CD4-positive, alpha-beta T cell (primary cell): ENCODE measurements around the gene DOK3. TPM values are rescaled to one million over a fixed set of nuclear protein-coding genes. Genes with fewer than 3 reads are reported as not detected.

ENCODE experiments used
- ATAC-seq: fragments of 200-7000 bp; cut with Tn5 transposase; one replicate; pipeline ENCODE4 v1.10.0; 2022; ENCODE audit warnings: mild to moderate bottlenecking; ENCODE audit not compliant: poor library complexity
- CTCF ChIA-PET: fragments of 350-600 bp; sonication (Branson Sonifier 250); formaldehyde crosslinking; loops from one replicate; lab custom pipeline; 2021; ENCODE audit warnings: antibody characterized with exemption, inconsistent platforms; lab: Charles Lee
- POLR2A ChIA-PET: fragments of 350-600 bp; sonication (Branson Sonifier 250); formaldehyde crosslinking; loops from one replicate; lab custom pipeline; 2021; ENCODE audit warnings: antibody characterized with exemption, inconsistent platforms; lab: Charles Lee
- DNase-seq, 14 experiments: peaks; one replicate each; pipeline ENCODE4 v3.0.0-alpha.2; 2013 to 2020; ENCODE audit warnings: mixed read lengths in 2 of 14
- H3K27ac ChIP-seq, 2 donors: one replicate each; pipeline versions ENCODE4 v1.5.1 to v1.7.0; 2013; ENCODE audit warnings: low read length in 2 of 2, low read depth in 1 of 2, mild to moderate bottlenecking in 1 of 2
- H3K27me3 ChIP-seq, 2 experiments: 1 replicate in 1 of 2; 2 replicates in 1 of 2; pipeline versions ENCODE4 v1.6.1 to v1.7.0; 2013; ENCODE audit warnings: low read length in 2 of 2, control low read depth in 1 of 2, mild to moderate bottlenecking in 1 of 2, moderate library complexity in 1 of 2; ENCODE audit not compliant: insufficient read depth in 2 of 2, control insufficient read depth in 1 of 2
- H3K36me3 ChIP-seq: one replicate; pipeline ENCODE4 v1.6.1; 2013; ENCODE audit warnings: low read length, control low read depth; ENCODE audit not compliant: insufficient read depth
- H3K4me1 ChIP-seq: one replicate; pipeline ENCODE4 v1.6.1; 2013; ENCODE audit warnings: low read length, control low read depth; ENCODE audit not compliant: insufficient read depth
- H3K4me3 ChIP-seq: one replicate; pipeline ENCODE4 v1.5.1; 2013; ENCODE audit warnings: mild to moderate bottlenecking, low read length, moderate library complexity
- H3K9me3 ChIP-seq, 2 experiments: 1 replicate in 1 of 2; 2 replicates in 1 of 2; pipeline versions ENCODE4 v1.6.1 to v1.7.0; 2013; ENCODE audit warnings: low read length in 2 of 2, mild to moderate bottlenecking in 2 of 2, control low read depth in 1 of 2, moderate library complexity in 1 of 2; ENCODE audit not compliant: control insufficient read depth in 1 of 2, insufficient read depth in 1 of 2
- H3K27ac Mint-ChIP-seq: one replicate; pipeline ENCODE4 v1.8.0; 2020; ENCODE audit warnings: mixed read lengths
- H3K27me3 Mint-ChIP-seq: one replicate; pipeline ENCODE4 v1.8.0; 2021; ENCODE audit warnings: mixed read lengths
- H3K36me3 Mint-ChIP-seq: one replicate; pipeline ENCODE4 v1.8.0; 2021; ENCODE audit warnings: low read depth, mixed read lengths
- H3K4me1 Mint-ChIP-seq: one replicate; pipeline ENCODE4 v1.8.0; 2021; ENCODE audit warnings: low read depth, mixed read lengths
- H3K4me3 Mint-ChIP-seq: one replicate; pipeline ENCODE4 v1.8.0; 2020; ENCODE audit warnings: mild to moderate bottlenecking, mixed read lengths
- H3K9me3 Mint-ChIP-seq: one replicate; pipeline ENCODE4 v1.8.0; 2020; ENCODE audit warnings: mixed read lengths
- intact Hi-C, 2 experiments: fragments of 100-400 bp; cut with DNase I in 1 of 2; cut with micrococcal nuclease in 1 of 2; formaldehyde crosslinking; loops; one replicate each; pipeline versions ENCODE4 v1.15.1 to v1.9.0; 2023 to 2025; cut with DNase I, micrococcal nuclease
- total RNA-seq, 174 experiments: library from RNA in 2 of 174; stranded (reverse) in 2 of 174; gene quantifications; one replicate each; pipeline ENCODE4 v1.2.3 and lab custom pipeline; 2021 to 2026
- TF ChIP-seq, protein P1 (sequence below): fragments of 200-600 bp; IDR thresholded peaks from one replicate; pipeline ENCODE4 v1.8.0; 2022; ENCODE audit warnings: antibody characterized with exemption, mild to moderate bottlenecking

DOK3 gene
- total RNA-seq, 2 experiments from 2014 or later, result 1.3 to 1.4 TPM

DNA sequence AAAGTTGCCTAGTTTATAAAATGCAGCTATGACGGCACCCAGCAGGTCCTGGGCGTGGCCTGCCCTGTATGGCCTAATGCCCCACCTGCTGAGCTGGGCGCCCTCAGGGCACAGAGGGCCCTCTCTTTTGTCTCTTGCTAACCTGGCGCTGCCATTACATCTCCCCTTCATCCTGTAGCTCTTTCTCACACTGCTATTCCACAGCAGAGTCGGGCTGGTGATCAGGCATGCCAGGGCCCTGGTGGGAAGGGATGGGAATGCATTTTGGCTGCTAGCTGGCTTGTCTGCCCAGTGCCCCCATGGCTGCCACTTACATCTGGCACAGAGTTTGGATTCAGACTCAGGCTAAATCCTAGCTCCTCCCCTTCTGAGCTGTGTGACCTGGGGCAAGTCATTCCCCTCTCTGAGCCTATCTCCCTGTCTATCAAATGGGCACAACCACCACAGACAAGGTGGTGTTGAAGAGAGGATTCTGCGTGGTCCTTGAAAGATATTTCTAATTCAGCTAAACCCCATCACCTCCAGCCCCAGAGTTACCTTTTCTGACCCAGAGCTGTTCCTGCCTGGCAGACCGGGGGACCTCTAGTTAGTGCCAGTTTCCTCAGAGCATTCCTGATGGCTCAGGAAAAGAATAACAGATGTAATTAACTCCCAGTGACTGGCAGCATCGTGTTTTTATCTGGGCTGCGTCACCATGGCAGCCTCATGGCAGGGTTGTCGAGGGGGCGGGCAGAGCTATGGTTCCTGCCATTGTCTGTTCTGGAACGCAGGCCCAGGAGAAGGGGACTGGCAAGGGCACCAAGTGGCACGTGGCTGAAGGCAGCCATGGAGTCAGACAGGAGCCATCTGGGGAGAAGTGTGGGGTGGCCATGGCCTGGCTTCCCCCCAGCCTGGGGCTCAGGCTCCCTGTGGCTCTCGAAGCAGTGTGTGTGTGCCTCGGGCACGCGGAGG lies 56.7 kb downstream of the DOK3 start:
- TF ChIP-seq, protein P1, sequence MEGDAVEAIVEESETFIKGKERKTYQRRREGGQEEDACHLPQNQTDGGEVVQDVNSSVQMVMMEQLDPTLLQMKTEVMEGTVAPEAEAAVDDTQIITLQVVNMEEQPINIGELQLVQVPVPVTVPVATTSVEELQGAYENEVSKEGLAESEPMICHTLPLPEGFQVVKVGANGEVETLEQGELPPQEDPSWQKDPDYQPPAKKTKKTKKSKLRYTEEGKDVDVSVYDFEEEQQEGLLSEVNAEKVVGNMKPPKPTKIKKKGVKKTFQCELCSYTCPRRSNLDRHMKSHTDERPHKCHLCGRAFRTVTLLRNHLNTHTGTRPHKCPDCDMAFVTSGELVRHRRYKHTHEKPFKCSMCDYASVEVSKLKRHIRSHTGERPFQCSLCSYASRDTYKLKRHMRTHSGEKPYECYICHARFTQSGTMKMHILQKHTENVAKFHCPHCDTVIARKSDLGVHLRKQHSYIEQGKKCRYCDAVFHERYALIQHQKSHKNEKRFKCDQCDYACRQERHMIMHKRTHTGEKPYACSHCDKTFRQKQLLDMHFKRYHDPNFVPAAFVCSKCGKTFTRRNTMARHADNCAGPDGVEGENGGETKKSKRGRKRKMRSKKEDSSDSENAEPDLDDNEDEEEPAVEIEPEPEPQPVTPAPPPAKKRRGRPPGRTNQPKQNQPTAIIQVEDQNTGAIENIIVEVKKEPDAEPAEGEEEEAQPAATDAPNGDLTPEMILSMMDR, result no peak
- no peaks in the 10 kb centered on the region for H3K9me3 Mint-ChIP-seq
- H3K4me3 Mint-ChIP-seq, result peak overlapping the region; percentile 89
- peak in 1 of 14 experiments; percentile 33 for DNase-seq
- H3K36me3 Mint-ChIP-seq, result peaks cover 8% of the 10 kb centered on the region
- CTCF ChIA-PET, result interaction anchor here (2.8 to 16.6 kb wide), 4 partner anchors 9 to 61 kb away, joined by 61 to 352 read pairs (median 98); partner anchors contain the start of genes F12, GRK6, PFN3 and PRR7
- H3K4me1 Mint-ChIP-seq, result peaks cover 53% of the 10 kb centered on the region
- intact Hi-C loops, result no loop called here
- Histone ChIP-seq H3K9me3 (no peaks in the 10 kb centered on the region), H3K4me3 (no peak overlapping the region), H3K27ac (no peak overlapping the region), H3K27me3 (no peaks in the 10 kb centered on the region), H3K4me1 (peaks cover 61% of the 10 kb centered on the region), H3K36me3 (no peaks in the 10 kb centered on the region)
- peak overlapping the region; percentile 90 for H3K27ac Mint-ChIP-seq
- H3K27me3 Mint-ChIP-seq, result no peaks in the 10 kb centered on the region
- ATAC-seq, result no peak
- POLR2A ChIA-PET, result interaction anchor here (0.6 to 14.1 kb wide), 7 partner anchors 9 to 697 kb away, joined by 3 to 435 read pairs (median 75); partner anchors contain the start of genes F12, GRK6, PFN3 and PRR7

Other genes starting within 250 kb of the DOK3 start
- gene RAB24, start 206.1 kb downstream of the DOK3 start, total RNA-seq, result 10 to 100 TPM; 17.0 to 18.0 TPM
- gene PRELID1, start 206.0 kb downstream of the DOK3 start, total RNA-seq, result 10 to 100 TPM; 33.1 to 35.0 TPM
- gene MXD3, start 197.9 kb downstream of the DOK3 start, total RNA-seq, result 1 to 10 TPM; 5.8 to 7.5 TPM
- gene LMAN2, start 158.2 kb downstream of the DOK3 start, total RNA-seq, result 10 to 100 TPM; 54.5 to 55.6 TPM
- 10 to 100 TPM; 34.7 to 35.3 TPM for gene RGS14, start 151.9 kb downstream of the DOK3 start, total RNA-seq
- gene SLC34A1, start 125.4 kb downstream of the DOK3 start, total RNA-seq, result not detected
- not detected for gene PFN3, start 109.2 kb downstream of the DOK3 start, total RNA-seq
- under 1 TPM; 0.20 to 0.60 TPM for gene F12, start 100.3 kb downstream of the DOK3 start, total RNA-seq
- 100 to 1,000 TPM; 186 to 192 TPM for gene GRK6, start 83.2 kb downstream of the DOK3 start, total RNA-seq
- gene PRR7, start 63.0 kb downstream of the DOK3 start, total RNA-seq, result 10 to 100 TPM; 23.3 to 23.5 TPM
- 1 to 10 TPM; 1.8 to 2.5 TPM for gene DBN1, start 36.2 kb downstream of the DOK3 start, total RNA-seq
- 1 to 10 TPM; 5.2 to 6.0 TPM for gene PDLIM7, start 12.2 kb downstream of the DOK3 start, total RNA-seq
- 10 to 100 TPM; 49.6 to 49.7 TPM for gene DDX41, start 7.1 kb upstream of the DOK3 start, total RNA-seq
- 100 to 1,000 TPM; 150 to 155 TPM for gene FAM193B, start 44.7 kb upstream of the DOK3 start, total RNA-seq
- 10 to 100 TPM; 42.7 to 47.8 TPM for gene TMED9, start 82.4 kb upstream of the DOK3 start, total RNA-seq
- gene B4GALT7, start 90.3 kb upstream of the DOK3 start, total RNA-seq, result 10 to 100 TPM; 31.1 to 33.8 TPM